Right lobe of liver (tissue), 4 donors: Measurements from ENCODE around the gene ICOSLG.

Experiments
- POLR2A ChIP-seq: fragments of 450-650 bp; IDR thresholded peaks from one replicate; pipeline ENCODE4 v1.6.1; 2017; ENCODE audit warnings: antibody characterized with exemption, mild to moderate bottlenecking
- TF ChIP-seq, protein P1 (sequence below), 4 donors: fragments of 200-600 bp in 3 of 4; fragments of 450-650 bp in 1 of 4; IDR thresholded peaks; one replicate each; pipeline versions ENCODE4 v1.5.1 to v1.8.0; 2016 to 2022; ENCODE audit warnings: antibody characterized with exemption in 4 of 4, mild to moderate bottlenecking in 2 of 4
- donor health status: DM: no; HTN: no; CAD: no.
- donor health status: DM: no; HTN: no; CAD: no.
- donor health status: DM: no; HTN: yes; CAD: no.

DNA sequence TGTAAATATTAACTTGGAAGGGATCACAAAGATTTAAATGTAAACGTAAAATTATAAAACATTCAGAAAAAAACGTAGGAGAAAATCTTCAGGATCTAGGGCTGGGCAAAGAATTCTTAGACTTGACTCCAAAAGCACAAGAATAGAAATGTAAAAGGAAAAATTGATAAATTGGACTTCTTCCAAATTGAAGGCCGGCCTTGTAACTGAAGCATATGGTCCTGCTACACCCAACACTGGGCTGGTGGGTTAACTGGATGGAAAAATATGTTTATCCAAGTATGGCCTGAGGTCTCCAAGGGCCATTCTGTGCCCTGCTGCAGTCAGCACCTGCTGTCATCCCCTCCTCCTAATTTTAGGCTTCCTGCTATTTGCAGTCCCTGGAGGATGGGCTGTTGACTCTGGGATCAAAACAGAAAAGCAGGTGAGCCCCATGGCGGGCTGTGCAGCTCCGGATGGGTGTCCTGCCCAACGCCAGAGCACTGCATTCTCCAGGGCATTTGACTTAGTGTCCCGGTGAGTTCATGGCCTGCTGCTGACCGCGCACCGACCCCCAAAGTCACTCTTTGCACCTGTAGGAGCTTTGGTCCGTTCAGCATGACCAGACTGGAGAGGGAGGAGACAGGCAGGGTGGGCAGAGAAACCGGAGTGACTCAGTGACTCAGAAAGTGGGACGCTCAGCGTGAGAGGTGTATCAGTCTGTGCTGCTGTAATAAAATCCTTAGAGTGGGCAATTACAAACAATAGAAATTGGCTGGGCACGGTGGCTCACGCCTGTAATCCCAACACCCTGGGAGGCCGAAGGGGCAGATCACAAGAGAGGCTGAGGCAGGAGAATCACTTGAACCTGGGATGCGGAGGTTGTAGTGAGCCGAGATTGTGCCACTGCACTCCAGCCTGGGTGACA is 38.9 kb upstream of the ICOSLG start:
- TF ChIP-seq, protein P1, sequence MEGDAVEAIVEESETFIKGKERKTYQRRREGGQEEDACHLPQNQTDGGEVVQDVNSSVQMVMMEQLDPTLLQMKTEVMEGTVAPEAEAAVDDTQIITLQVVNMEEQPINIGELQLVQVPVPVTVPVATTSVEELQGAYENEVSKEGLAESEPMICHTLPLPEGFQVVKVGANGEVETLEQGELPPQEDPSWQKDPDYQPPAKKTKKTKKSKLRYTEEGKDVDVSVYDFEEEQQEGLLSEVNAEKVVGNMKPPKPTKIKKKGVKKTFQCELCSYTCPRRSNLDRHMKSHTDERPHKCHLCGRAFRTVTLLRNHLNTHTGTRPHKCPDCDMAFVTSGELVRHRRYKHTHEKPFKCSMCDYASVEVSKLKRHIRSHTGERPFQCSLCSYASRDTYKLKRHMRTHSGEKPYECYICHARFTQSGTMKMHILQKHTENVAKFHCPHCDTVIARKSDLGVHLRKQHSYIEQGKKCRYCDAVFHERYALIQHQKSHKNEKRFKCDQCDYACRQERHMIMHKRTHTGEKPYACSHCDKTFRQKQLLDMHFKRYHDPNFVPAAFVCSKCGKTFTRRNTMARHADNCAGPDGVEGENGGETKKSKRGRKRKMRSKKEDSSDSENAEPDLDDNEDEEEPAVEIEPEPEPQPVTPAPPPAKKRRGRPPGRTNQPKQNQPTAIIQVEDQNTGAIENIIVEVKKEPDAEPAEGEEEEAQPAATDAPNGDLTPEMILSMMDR (IDR thresholded peaks at IDR 0.05) = no peak
- no peak for TF ChIP-seq POLR2A
